22Rv1 (cell line): ENCODE results near the gene COL4A1.

Experiments used
- ZFX ChIP-seq: fragments of 450-650 bp; IDR thresholded peaks from 2 replicates; pipeline ENCODE4 v1.6.1; 2017; ENCODE audit warnings: antibody characterized with exemption, borderline replicate concordance
- TF ChIP-seq, protein P1 (sequence below): fragments of 450-650 bp; IDR thresholded peaks from 2 replicates; pipeline ENCODE4 v1.5.1; 2017; ENCODE audit warnings: mild to moderate bottlenecking

DNA sequence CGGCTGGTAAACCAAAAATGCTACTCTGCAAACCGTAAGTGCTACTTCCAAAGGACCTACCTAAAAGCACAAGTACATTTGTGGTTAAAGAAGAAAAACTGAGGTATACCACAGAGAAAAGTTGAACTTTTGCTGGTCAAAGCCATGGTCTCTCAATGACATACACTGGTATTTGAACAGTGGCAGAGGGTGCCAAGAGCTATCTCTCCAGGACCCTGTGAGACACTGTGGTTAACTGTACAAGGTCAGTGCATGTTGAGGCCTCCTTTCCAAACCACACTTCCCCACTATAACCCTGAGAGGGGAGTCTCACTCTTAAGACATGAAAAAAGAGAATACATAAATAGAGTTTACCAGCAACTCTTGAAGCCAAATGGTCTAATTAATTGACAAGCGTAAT lies 49.5 kb downstream of the COL4A1 start:
- TF ChIP-seq, protein P1, sequence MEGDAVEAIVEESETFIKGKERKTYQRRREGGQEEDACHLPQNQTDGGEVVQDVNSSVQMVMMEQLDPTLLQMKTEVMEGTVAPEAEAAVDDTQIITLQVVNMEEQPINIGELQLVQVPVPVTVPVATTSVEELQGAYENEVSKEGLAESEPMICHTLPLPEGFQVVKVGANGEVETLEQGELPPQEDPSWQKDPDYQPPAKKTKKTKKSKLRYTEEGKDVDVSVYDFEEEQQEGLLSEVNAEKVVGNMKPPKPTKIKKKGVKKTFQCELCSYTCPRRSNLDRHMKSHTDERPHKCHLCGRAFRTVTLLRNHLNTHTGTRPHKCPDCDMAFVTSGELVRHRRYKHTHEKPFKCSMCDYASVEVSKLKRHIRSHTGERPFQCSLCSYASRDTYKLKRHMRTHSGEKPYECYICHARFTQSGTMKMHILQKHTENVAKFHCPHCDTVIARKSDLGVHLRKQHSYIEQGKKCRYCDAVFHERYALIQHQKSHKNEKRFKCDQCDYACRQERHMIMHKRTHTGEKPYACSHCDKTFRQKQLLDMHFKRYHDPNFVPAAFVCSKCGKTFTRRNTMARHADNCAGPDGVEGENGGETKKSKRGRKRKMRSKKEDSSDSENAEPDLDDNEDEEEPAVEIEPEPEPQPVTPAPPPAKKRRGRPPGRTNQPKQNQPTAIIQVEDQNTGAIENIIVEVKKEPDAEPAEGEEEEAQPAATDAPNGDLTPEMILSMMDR, result no peak
- no peak for TF ChIP-seq ZFX
